ENCODE results near the gene APOA1.

The APOA1 gene

DNA sequence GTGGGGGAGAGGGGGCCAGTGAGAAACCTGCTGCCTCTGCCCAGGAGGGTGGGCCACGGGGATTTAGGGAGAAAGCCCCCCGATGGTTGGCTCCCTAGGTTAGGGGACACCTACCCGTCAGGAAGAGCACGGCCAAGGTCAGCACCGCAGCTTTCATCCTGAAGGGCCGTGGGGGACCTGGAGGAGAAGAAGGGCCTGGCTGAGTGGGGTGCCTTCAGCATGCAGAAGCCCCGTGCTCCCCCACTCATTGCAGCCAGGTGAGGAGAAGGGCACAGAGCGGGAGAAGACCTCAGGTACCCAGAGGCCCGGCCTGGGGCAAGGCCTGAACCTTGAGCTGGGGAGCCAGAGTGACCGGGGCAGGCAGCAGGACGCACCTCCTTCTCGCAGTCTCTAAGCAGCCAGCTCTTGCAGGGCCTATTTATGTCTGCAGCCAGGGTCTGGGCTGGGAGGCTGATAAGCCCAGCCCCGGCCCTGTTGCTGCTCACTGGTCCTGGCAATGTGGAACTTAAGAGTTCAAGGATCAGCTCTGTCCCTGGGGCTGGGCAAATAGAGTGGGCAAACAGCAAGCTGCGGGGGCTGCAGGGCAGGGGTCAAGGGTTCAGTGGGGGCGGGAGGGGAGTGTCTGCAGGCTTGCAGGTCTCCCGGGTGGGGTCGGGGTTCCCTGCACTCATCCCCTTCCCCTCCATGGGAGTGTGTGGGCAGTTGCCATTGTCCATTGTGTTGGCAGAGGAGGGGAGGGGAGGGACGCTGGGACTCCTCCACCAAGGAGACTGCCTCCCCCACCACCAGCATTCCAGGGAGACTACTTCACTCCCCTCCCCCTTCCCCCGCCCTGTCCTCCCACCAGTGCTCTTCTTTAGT, at the start of gene APOA1:
Gene APOA1, minus strand, starts transcription at position 392 of the 861 bp plus-strand sequence. Its CDS starts 235 bp downstream, at position 157.
- no peak for ATAC-seq

DNA sequence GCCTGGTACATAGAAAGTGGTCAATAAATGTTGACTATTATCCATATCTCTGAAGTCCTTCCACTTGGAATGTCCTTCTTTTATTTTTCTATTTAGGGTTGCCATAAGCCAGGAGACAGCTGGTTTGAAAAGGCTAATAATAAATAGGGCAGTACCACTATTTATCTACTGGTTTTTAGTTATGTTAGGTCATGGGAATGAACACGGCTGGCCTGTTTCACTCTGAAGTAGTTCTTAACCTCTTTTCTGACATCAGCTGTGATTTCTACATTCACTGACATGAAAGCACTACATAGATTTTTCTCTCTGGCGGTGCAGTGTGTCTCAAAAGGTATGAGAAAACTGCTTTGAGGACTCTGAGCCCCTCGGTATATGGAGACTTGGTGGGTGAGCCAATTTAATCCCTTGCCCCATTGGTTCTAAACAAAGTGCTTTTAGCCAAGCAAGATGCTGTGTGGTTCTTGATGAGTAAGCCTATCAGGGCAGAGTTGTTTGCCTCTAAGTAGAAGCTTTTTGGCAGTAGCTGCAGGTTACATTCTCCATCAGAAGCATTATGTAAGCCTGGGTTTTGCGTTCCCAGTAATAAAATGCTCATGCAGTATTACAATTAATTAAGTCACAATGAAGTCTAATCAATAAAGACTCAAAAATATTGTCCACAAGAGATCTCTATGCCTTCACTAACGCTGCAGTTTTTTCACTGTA, 48.7 kb upstream of the APOA1 start:
- ATAC-seq = no peak

GRCh38 chr11:116882386-116882785, 45.0 kb upstream of the APOA1 start:
- ATAC-seq = peak; percentile 53 to 66

DNA sequence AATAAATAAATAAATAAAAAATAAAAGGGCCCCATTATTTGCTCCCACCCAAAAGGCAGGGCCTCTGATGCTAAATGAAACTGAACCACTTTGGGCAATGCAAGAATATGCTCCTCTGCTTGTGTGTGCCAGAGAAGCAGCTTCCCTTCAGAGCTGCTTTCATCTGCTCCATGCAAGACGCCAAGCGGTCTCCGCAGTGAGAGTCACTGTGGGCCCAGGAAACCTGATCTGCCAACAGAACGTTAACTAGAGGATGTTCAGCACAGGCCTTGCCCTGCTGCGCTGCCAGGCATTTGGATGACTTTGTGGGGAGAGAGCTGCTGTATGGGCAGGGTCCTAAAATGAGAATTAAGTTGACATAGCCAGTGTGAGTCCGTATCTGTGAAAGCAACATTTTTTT, 43.7 kb upstream of the APOA1 start:
- no peak for ATAC-seq

- peak in 1 of 2 donors; percentile 58 for ATAC-seq
Measured at GRCh38 chr11:116879800-116880625, 42.6 kb upstream of the APOA1 start.

- no peak for ATAC-seq
Measured at GRCh38 chr11:116876656-116877055, 39.2 kb upstream of the APOA1 start.

GRCh38 chr11:116875194-116875593, 37.8 kb upstream of the APOA1 start:
- ATAC-seq = no peak

- no peak for ATAC-seq
Measured at GRCh38 chr11:116874251-116874650, 36.8 kb upstream of the APOA1 start.

DNA sequence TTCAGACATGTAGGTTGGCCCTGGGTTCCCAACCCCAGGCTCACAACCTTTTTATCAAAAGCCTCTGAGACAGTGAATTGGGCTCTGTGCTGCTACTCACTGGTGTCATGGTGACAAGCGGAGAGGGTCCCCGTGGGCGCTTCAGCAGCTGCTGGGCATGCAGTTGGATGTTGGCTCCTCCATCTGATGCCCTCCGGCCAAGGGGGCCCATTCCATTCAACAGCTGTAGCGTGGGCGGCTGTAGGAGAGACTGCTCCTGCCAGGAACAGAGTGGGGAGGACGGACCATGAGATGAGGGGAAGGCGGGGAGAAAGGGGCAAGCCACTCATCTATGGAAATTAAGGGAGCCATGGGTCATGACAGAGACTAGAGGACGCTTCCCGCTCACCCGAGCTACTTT, 36.0 kb upstream of the APOA1 start:
- ATAC-seq = no peak

GRCh38 chr11:116871248-116871647, 33.8 kb upstream of the APOA1 start:
- no peak for ATAC-seq

DNA sequence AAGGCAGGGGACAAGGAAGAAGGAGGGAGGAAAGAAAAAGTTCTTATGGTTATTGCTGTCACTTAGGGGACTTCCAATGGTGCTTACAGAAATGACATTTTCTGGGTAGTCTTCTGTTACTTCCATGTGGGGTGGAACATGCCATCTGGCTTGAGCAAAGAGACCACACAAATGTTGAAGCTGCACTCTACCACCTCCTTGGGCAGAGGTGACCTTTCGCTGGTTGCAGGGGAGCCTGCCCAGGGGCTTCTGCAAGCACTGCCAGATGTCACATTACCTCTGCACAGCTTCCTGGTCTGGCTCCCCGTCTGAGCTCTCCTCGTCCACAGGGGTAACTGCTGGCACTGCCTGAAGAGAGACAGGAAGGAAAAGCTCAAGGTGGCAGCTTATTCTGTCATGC, 32.6 kb upstream of the APOA1 start:
- no peak for ATAC-seq

- no peak for ATAC-seq
Measured at GRCh38 chr11:116869610-116870009, 32.2 kb upstream of the APOA1 start.

GRCh38 chr11:116868066-116868465, 30.6 kb upstream of the APOA1 start:
- no peak for ATAC-seq

- no peak for ATAC-seq
Measured at GRCh38 chr11:116867619-116868018, 30.2 kb upstream of the APOA1 start.

- no peak for ATAC-seq
Measured at GRCh38 chr11:116866804-116867455, 29.5 kb upstream of the APOA1 start.

- ATAC-seq = no peak
Measured at GRCh38 chr11:116865696-116866095, 28.3 kb upstream of the APOA1 start.

DNA sequence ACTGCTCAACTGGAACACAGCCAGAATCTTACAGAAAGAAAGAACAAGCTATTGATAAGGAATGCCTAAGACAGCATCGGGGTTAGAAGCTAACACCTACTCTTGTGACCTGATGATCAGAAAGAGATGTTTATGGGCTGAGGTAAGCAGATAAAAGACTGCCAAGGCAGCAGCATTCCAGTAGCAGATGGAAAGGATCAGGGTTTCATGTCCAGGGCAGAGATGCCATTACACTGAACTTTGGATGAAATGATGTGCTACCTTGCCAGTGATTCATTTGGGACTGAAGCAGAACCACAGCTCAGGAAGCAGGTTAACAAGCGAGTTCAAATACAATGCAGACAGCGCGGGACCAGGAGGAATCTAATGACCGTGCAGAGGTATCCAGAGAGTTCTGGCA, 27.1 kb upstream of the APOA1 start:
- ATAC-seq = no peak

DNA sequence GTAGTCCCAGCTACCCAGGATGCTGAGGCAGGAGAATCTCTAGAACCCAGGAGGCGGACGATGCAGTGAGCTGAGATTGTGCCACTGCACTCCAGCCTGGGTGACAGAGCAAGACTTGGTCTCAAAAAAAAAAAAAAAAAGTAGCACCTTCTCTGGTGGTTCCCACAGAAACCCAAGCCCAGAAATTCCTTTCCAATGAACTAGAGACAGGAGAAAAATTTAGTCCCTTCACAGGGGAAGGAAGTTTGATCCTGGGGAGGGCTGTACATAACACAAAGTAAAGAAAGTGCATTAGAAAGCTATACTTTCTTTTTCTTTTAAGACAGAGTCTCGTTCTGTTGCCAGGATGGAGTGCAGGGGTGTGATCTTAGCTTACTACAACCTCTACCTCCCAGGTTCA, 25.5 kb upstream of the APOA1 start:
- ATAC-seq = no peak

- ATAC-seq = no peak
Measured at GRCh38 chr11:116862185-116862584, 24.8 kb upstream of the APOA1 start.

GRCh38 chr11:116861539-116861938, 24.1 kb upstream of the APOA1 start:
- no peak for ATAC-seq

- ATAC-seq = no peak
Measured at GRCh38 chr11:116860303-116860702, 22.9 kb upstream of the APOA1 start.

GRCh38 chr11:116859175-116859574, 21.8 kb upstream of the APOA1 start:
- no peak for ATAC-seq

DNA sequence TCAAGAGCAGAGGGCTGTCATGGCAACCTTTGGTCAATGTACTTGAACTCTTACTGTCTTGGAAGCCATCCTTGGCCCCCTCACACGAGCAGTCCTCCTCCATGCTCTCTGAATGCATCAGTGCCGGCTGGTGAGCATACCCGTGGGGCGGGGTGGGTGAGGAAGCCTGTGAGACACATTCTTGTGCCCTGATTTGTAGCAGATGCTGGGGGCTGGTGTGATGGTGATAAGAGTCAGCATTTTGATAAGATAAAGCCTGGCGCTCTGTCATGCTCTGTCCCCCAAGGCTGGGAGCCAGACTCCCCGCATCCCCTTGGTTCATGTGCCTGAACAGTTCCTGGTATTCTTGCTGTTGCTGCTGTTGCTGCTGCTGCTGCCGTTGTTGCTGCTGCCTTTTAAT, 20.5 kb upstream of the APOA1 start:
- ATAC-seq = no peak

Measured in activated CD4-positive, CD25-positive, alpha-beta regulatory T cell treated with anti-CD3 and anti-CD28 coated beads, Interleukin-2, amount 50 U/mL, for 24 hours (primary cell).